Measurements from ENCODE around the gene THTPA.

DNA sequence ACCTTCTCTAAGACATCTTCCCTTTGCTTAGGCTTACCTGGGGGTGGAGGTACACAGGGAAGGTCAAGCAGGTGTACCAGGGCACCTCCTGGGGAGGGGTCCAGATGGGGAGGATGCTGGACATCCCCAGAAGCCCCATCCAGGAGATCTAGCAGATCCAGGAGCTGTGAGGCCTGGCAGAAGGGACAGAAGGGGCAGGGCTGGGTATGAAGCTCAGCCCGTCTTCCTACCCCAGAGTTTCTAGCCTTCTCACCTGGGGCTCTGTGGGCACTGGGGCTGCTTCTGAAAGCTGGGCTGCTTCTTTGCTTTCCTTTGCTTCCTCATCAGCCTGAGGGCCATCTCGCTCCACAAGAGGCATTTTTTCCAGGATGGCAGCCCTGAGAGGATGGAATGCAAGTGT lies 5.2 kb downstream of the THTPA start:
- TF ChIP-seq, protein P1, sequence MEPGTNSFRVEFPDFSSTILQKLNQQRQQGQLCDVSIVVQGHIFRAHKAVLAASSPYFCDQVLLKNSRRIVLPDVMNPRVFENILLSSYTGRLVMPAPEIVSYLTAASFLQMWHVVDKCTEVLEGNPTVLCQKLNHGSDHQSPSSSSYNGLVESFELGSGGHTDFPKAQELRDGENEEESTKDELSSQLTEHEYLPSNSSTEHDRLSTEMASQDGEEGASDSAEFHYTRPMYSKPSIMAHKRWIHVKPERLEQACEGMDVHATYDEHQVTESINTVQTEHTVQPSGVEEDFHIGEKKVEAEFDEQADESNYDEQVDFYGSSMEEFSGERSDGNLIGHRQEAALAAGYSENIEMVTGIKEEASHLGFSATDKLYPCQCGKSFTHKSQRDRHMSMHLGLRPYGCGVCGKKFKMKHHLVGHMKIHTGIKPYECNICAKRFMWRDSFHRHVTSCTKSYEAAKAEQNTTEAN (CRISPR knock-in tag; conservative IDR thresholded peaks at IDR 0.05), result no peak
- no peak for TF ChIP-seq ZNF788 (CRISPR knock-in tag; IDR thresholded peaks at IDR 0.05; ENCODE audit: borderline replicate concordance)

Measured in HepG2 (cell line).